Tongue (tissue), 2 donors: ENCODE results near the gene OXNAD1. TPM values are rescaled to one million over a fixed set of nuclear protein-coding genes. Genes with fewer than 3 reads are reported as not detected.
A peak's percentile ranks its signal among the peaks of the same experiment; 100 is the strongest.

ENCODE experiments used
- DNase-seq: peaks from one replicate; pipeline ENCODE4 v3.0.0-alpha.2; 2015
- total RNA-seq: library from RNA; depleted of rRNA; stranded (reverse); fragments of >200 nt; gene quantifications from one replicate; pipeline ENCODE4 v1.2.3, GENCODE V29; 2014

OXNAD1 gene
- total RNA-seq, 1 donor from 2014 or later = 15.7 TPM

DNA sequence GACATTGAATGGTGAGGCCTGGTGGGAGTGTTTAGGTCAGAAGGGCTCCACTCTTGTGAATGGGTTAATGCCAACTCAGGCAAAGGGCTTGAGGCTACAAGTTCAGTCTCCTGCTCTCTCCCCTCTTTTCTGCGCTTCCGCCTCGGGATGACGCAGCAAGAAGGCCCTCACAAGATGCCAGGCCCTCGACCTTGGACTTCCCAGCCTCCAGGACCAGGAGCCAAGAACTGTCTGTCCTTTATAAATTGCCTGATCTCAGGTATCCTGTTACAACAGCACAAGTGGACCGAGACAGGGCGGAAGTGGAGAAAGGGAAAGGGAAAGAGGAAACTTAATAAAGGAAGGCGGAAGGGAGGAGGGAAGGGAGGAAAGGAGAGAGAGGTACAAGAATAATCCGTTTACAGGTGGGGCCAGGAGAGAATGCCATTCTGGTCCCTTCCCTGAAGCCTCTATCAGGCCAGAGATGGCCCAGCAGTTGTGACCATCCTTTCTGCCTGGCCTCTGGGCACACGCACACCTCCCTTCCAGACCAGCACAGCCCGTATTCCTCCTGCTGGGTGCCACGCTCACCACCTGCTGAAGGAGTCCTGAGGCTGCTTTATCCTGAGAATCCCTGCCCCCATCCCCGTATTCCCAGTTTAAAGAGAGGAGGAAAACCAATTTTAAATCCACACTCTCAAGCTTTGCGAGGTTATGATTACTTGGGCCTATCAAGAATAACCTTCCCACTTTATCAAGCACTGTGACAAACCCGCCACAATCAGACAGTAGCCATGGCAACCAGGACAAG, 64.2 kb downstream of the OXNAD1 start:
- no peak for DNase-seq

DNA sequence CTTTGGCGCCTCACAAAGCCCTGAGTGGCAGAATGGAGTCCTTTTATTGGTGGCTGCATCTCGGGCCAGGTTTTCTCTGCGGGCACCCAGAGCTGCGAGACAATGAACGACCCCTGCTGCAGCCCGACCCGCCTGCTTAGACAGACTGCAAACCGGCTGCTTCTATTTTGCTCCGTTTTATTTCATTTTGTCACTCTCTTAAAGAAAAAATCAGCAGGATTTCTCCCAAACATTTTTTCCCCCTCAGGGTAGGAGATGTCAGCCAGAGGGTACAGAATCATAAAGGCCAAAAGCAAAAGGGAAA, 64.8 kb downstream of the OXNAD1 start:
- no peak for DNase-seq

DNA sequence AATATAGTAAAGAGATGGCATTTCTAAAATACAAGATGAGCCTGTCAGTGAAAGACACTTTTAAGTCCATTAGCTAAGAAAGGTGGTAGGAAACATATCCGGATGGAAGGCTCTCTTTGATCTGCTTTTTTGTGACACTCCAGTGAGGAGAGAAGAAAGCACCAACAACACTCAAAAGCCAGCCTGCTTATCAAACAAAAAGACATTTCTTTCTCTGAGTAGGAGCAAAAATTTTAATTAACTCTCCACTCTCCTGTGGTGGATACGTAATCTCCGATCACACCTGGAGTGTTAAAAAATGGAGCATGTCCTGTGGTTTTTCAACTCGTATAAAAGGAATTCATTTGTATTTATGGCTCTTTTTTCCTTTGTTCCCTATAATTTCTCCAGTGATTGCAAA, 65.3 kb downstream of the OXNAD1 start:
- DNase-seq = no peak

DNA sequence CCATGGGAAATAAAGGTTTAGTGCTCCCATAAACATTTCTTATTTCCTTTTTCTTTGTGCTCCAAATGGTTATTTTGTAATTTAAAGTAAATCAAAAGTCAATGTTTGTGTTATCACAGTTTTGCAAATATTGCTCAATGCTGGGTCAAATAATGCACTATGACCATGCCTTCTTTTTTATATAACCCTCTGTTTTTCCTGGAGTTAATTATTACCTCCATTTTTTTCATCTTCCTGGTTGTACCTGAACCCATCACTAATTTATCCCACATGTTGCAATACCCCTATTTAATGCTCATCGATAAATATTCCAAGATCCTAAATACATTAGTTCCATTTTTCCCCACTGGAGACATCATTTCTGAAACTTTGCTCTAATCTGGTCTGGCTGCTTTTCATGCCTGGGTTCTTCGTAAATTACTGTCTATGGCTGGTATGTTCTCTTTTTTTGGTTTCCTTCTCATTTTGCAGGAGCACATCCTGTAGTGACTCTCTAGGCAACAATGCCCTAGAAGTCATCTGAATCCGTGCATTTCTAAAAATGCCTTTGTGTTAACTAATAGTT, 66.4 kb downstream of the OXNAD1 start:
- DNase-seq = no peak

DNA sequence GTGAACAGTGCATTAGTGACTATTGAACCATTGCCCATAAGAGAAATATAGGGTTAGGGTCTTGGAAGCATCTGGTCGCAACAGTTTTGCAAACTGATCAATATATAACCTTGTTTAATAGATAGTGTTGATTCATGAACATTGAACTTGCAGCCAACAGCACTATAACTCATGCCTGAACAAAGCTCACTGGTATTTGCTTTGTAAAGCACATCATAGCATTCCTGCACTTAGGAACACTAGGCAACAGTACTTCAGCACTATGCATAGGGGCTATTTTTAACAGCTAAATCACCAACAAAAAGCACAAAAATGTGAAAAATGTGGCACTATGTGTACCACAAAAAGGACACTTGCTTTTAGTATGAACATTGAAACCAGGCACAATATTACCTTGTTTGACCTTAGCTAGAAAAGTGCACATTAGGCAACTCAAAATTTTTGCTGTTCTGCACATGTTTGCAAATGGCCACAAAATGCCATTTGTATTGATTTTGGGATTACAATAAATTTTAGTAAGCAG, 68.0 kb downstream of the OXNAD1 start:
- no peak for DNase-seq

DNA sequence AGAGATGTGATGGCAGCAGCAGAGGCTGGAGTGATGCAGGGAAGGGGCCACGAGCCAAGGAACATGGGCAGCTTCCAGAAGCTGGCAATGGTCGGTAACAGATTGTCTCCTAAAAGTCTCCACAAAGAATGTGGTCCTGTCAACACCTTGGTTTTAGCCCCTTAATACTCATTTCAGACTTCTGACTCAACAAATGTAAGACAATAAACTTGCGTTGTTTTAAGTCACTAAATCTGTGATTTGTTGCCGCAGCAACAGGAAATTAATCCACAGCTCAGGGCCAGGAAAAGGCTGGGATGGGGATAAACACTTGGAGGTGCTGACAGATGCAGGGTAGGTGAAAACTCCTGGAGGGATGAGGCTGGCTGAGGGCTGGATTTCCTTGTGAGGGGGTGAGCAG, 69.9 kb downstream of the OXNAD1 start:
- DNase-seq = no peak

DNA sequence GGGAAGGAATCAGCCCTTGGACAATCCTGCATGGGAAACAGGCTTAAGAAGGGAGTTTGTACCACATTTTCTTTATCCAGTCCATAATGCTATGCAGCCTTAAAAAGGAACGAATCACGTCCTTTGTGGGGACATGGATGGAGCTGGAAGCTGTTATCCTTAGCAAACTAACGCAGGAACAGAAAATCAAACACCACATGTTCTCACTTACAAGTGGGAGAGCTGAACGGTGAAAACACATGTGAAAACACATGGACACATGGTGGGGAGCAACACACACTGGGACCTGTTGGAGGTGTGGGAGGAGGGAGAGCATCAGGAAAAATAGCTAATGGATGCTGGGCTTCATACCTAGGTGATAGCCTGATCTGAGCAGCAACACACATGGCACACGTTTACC, 70.3 kb downstream of the OXNAD1 start:
- no peak for DNase-seq

DNA sequence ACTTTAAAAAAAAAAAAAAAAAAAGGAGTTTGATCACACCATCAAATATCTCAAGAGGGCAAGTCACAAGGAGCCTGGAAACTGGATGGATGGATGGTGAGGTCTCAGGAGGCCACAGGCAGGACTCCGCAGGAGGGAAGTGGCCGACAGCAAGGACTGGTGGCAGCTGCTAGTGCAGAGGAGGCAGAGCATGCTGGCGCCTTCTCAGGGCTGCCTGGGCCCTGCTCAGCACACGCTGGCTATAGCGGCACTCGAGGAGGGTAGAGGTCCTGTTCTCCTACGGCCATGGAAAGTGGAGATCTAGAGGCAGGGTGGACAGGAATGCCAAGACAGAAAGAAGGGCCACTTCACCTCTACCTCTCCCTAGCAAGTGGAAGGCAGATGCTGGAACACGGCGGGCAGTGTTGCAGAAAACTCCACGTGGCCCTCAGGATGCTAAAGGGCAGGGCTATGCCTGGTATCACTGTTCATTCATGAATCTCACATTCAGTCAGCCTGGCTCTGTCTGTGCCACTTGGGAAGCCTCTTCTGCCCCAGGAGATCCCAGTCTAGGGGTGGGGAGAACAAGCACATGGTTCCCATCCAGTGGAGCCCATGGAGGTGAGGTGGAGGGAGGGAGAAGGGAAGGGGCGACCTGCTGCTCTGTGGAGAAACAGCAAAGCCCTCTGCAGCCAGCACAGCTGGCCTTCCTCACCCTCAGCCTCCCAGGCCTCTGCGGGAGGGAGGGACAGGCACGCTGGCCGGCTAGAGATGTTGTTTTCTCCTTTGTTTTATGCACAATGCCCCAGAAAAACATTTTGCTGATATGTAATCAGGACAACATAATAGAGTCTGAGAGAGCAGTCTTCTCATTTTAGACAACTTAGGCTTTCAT, 71.0 kb downstream of the OXNAD1 start:
- DNase-seq = no peak

DNA sequence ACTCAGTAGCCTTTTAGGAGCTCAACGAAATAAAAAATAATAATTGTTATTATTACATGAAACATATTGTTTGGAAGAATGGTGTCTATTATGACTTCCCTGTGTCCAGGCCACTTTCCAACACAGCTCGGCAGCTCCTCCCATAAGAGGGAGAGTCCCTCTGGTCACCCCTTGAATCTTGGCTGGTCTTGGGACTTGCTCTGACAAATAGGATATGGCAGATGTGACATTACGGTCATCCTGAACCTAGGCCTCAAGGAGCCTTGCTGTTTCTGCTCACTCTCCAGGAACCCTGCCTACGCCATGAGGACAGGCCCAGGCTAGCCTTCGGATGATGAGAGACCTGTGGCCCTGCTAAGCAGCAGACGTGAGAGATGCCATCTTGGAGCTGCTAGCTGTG, 71.8 kb downstream of the OXNAD1 start:
- no peak for DNase-seq

DNA sequence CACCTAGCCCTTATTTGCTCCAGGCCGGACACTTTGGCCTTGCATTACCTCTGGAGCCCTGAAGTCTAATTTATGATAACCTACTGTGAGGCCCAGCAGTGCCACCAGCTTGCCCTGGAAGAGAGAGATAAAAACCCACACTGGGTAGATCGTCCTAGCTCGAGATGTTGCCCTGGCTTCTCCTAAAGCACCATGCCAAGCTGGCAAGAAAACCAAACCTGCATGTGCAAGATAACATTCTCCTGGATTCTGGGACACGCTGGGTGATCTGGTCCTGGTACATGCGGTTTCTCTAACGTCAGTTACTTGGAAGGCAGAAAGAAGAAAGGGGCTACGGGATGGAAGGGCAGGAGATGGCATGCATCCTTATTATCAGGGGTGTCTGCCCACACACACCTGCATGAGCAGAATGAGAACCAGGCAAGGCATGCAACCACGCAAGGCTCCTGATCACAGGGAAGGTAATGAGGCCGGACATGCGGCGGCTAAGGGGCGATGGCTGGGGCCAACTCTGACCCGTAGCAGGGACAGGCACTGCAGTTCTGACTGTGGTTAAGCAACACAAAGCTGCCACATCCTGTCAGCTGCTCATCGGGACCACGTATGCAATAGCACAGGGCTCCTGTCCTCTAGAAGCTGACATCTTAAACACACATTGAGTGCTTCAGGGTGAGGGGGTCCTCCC, 73.0 kb downstream of the OXNAD1 start:
- no peak for DNase-seq

DNA sequence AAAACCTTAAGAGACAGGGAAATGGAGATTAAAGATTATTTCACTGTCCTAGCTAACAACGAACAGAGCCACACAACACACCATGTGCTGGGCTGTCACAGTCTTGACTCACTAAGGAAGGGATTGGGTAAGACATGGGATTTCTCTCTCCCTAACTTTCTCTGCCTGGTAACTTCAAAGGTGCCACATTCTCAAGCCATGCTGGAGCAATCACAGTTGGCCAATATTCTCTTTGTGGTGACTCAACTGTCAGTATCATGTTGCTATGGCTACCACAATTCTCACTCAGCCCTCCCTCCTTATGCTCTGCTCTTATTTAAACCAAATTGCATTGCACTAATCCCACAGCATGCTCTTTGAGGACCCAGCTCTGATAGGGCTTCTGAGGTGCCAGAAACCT, 74.0 kb downstream of the OXNAD1 start:
- DNase-seq = no peak

DNA sequence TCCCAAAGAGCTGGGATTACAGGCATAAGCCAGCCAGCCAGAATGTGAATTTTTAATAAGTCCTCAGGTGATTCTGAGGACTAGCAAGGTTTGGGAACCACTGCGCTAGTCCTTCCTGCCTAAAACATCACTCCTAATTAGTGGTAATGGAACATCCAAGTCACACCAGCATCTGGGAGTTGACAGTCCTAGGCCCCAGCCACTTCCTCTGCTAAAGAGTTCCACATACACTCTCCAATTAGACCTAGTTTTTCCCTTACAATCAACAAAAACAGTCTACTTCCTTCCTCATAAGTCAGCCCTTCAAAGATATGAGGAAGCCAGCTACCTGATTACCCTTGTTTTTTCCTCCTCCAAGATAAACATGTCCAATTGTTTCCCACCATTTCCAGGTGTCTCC, 78.1 kb downstream of the OXNAD1 start:
- no peak for DNase-seq

DNA sequence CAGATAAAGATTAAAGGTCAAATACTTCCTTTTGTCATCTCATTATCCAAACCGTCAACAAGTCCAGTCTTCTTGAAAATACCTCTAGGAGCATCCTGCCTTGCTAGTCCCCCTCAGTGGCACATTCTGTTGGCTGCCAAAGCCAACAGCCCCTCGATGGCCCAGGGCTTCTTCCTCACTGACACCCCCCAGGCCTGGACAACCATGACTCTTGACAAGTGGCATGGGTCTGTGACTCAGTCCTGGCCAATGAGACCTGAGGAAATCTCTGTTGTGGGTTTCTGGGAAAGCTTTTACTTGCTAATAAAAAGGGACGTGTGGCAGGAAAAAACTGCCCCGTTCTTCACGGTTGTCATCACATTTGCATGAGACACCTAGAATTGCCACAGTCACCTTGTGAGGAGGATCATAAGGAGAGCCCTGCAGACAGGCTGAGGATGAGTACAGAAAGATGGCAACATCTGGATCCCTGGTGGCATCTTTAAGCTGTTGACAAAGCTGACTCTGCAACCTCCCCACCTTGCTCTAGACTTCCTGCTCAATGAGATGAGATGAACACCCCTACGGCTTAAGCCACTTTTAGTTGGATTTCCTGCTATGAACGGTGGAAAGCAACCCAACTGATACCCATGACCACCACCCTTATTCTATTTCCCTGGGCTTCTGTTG, 81.5 kb downstream of the OXNAD1 start:
- DNase-seq = no peak

DNA sequence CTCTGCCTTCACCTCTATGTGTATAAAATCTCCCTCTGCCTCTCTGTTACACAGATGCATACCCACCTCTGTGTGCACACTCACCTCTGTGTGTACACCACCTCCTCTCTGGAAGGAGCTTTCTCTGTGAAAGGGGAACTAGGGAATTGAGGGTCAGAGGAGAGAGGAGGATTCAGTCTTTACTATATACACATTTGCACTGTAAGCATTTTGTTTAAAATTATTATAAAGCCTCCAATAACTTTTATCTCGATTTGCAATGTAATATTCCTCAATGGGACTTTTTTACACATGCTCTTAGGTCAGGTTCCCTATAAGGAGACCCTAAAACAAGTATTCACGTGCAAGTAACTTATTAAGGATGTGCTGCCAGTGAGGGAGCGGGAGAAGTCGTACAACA, 82.5 kb downstream of the OXNAD1 start:
- DNase-seq = no peak

DNA sequence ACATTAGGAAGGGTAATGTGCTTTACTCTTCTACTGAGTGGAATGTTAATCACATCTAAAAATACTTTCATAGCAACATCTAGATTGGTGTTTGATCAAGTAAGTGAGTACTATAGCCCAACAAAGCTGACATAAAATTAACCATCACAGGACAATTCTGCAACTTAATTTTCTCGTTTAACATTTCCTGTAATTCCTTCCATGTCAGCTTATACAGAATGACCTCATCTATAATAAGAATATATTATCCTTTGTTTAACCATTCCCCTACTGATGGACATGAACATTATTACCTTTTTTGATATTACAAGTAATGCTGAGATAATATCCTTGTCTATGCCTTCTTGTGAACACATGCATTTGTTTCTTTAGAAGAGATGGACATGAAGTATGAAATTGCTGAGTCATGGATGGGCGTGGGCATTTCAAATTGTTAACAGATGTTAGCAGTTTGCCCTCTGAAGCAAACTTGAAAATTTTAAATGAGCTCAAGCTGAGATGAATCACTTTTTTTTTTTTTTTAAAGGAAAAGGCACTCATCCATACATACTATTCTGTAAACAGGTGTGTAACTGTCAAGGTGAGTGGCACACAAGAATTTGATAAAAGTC, 85.1 kb downstream of the OXNAD1 start:
- DNase-seq = peak; percentile 80

DNA sequence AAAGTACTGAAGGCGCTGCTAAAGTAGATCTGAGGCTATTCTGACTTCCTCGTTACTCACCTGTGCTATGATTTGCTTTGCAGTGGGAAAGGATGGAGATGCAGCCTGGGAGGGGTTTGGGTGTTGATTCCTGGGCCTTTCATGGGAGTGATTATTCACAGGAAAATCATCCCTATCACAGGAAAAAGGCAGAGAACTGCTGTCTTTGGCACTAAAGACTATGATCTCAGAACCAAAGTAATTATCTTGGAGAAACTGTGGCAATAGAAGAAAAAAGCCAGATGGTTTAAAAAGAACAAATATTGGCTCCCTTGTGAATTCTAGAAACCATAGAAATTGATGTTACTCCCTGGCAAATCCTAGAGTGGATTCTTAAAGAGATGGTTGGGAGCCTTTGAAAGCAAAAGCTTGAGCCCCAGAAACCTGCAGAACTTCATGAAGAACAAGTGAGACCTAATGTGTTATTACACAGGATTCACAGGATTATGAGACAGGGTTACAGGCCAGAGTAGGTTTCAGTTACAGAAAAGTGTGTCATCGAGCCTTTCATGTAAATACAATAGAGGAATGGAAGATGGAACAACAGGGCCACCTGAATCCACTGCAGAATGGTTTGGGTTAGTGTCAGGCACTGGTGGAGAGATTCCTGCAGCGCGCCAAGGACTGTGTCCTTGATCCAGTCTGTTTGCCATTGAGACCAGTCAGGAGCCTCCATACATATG, 85.7 kb downstream of the OXNAD1 start:
- DNase-seq = no peak

DNA sequence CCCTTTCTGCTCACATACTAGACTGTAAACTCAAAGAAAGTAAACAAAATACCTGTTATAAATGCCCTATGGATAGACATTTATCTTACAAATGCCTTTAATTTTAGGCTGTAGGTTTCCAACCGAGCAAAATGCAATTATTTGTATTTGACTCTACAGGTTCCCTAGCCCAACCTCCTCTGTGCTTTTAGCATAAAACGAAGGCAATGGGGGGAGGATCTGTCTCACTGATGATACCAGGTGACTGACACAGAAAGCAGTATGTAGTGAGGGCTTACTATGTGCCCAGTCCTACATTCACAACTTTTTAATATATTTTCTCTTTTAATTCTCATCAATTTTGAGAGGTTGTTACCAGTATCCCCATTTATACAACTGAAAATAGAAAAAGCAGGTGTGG, 87.4 kb downstream of the OXNAD1 start:
- no peak for DNase-seq

DNA sequence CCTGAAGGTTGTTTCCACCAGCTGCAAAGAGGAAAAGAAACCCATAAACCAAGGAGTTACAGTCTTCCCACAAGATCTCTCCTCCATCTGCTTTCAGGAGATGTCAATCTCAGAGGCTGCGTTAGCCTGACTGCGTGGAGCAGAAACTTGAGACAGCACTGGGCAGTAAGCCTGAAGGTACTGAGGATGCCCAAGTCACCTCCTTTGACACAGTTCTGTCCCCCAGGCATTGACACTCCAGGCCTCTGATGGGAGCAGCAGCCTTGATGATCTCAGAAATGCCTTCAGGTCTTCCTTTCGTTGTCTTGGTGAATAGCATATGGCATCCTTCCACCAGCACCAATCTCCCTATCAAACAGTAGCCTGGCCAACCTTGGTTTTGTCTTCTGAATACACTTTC, 89.3 kb downstream of the OXNAD1 start:
- no peak for DNase-seq
